NCI-H510A (cell line): ENCODE measurements around the gene TEX50.
"Not testable (repeated sequence)": the region's sequence is repeated elsewhere in the genome, so short reads cannot be mapped to it uniquely, and the experiment has no call there.

Experiments
- DNase-seq: peaks from one replicate; lab custom pipeline; 2025; lab: John Stamatoyannopoulos, UW

The TEX50 gene, protein sequence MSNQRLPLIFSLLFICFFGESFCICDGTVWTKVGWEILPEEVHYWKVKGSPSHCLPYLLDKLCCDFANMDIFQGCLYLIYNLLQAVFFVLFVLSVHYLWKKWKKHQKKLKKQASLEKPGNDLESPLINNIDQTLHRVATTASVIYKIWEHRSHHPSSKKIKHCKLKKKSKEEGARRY

DNA sequence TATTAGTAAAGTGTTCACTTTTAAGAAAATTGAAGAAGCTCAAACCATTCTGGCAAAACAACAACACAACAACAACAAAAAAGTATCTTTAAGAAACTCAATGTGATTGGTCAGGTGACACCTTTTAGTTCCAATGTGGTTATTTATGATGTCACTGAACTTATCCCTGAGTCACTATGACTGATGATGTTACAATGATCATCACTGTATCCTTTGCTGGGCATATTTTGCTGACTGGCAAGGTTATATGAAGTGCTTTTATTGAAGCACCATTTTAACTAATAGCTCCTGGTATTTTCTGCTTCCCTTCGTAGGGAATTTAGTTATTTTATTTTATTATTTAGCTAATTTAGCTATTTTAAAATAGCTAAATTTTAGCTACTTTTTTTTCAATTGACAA, at the start of gene TEX50:
Gene TEX50, plus strand, starts transcription at position 223 of the 400 bp plus-strand sequence. CDS start 184 bp downstream, outside the sequence.
- DNase-seq: no peak

- no peak for DNase-seq
Observed at GRCh38 chr1:173590557-173590956, 44.6 kb upstream of the TEX50 start.

GRCh38 chr1:173591138-173591537, 44.0 kb upstream of the TEX50 start:
- DNase-seq: not testable (repeated sequence)

GRCh38 chr1:173596097-173596825, 38.9 kb upstream of the TEX50 start:
- DNase-seq: no peak

DNA sequence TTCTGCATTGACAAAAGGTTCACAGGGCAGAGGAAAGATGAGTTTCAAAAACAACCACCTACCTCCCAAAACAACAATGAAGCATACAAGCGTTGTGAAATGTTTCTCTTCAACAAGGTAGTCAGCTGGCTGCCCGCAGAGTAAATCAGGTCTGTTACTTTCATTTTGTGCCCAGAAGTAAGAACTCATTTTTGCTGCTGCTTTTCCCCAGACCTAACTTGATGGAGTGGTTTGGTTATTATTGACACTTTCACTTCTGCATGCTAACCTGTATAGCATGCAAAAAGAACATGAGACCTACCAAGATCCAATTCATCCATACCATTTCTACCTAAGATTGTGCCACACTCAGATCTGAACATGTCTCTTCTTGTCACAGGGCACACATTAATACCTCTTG, 33.5 kb upstream of the TEX50 start:
- DNase-seq: no peak

DNA sequence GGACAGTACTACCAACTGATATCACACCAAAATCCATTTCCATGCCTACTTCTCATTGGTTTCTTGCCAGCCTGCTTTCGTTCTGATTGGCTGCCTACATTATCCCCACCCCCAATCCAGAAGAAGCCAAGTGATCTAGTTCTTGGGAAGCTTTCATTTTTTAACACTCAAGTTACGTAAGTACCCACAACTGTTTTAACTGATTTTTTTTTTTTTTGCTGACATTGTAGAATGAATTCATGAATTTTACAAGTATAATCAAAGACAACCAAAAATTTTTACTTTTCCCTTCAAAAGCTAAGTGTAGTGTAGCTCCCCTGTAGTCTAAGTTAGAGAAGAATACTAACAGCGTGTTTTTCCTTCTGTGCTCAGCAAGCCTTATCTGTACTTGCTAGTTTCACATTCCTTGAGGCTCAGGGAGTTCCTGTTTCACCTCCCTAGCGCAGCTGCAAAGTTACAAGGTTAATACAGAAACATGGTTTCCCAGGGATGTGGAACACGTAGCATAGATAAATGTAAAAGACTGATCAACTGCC, 32.0 kb upstream of the TEX50 start, which contains the start of gene SLC9C2:
Gene SLC9C2, minus strand, starts transcription at position 17 of the 536 bp plus-strand sequence. CDS start 1,296 bp downstream, outside the sequence.
- DNase-seq: no peak

GRCh38 chr1:173608503-173609216, 26.5 kb upstream of the TEX50 start:
- peak; percentile 3 for DNase-seq

GRCh38 chr1:173613086-173613485, 22.1 kb upstream of the TEX50 start:
- not testable (repeated sequence) for DNase-seq

GRCh38 chr1:173616859-173617258, 18.3 kb upstream of the TEX50 start:
- no peak for DNase-seq

GRCh38 chr1:173627269-173627668, 7.9 kb upstream of the TEX50 start:
- DNase-seq: no peak

DNA sequence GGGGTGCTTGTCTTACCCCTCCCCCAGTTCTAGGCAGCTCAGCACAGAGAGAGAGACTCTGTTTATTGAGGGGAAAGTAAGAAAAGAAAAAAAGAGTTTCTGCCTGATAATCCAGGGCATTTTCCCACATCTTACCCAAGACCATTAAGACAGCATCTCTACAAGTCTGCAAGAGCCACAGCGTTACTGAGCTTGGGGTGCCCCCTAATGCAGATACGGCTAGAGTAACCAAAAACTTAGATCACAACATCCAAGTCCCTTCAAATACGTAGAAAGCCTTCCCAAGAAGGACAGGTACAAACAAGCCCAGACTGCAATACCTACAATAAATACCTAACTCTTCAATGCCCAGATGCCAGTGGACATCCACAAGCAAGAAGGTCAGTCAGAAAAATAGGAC, 6.2 kb upstream of the TEX50 start:
- DNase-seq: no peak

DNA sequence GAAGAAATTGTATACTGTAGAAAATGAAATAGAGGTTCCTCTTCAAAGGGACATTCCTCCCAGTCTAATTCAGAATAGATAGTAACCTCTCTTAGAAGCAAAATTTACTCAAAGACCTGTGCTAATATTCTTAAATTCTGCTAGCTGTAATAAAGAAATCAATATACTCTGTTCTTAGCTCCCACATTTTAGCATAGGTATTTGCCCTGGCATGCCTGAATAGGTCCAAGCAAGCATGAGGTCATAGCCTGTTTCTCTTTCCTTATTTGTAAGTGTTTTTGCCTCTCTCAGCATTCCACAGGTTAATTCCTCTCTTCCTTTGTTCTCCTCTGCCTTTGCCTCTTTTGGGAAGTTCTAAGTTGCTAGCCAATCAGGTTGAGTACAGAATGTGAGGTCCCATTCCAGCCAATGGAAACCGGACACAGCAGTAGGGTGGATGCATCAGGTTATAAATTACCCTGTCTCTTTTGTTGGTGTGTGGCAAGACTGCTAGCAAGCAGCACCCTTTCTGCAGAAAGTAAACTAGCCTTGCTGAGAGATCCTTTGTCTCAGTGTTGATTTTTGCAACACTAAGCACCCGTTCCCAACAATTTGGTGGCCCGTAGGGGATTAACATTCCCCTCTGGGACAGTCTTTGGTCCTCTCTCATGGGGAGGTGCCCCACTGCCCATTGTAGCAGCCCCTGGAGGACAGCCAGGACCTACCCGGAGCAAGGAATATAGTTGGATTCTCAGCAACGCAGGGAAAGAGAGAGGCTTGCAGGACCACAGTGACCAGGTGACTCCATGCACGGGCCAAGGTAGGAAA, 2.3 kb downstream of the TEX50 start:
- DNase-seq: not testable (repeated sequence)

- DNase-seq: no peak
Observed at GRCh38 chr1:173638043-173639021, 3.2 kb downstream of the TEX50 start.

DNA sequence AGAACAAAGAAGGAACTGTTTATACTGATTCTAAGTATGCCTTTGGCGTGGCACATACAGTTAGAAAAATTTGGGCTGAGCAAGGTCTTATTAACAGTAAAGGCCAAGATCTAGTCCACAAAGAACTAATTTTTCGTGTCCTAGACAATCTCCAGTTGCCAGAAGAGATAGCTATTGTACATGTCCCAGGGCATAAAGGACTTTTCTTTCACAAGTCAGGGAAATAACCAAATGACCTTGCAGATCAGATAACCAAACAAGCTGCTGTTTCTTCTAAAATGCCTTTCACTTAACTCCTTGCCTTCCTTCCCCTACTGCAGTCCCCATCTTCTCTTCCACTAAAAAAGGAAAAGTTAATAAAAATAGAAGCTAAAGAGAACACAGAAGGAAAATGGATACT, 4.0 kb downstream of the TEX50 start:
- DNase-seq: no peak

- DNase-seq: not testable (repeated sequence)
Observed at GRCh38 chr1:173642450-173643139, 7.5 kb downstream of the TEX50 start.

DNA sequence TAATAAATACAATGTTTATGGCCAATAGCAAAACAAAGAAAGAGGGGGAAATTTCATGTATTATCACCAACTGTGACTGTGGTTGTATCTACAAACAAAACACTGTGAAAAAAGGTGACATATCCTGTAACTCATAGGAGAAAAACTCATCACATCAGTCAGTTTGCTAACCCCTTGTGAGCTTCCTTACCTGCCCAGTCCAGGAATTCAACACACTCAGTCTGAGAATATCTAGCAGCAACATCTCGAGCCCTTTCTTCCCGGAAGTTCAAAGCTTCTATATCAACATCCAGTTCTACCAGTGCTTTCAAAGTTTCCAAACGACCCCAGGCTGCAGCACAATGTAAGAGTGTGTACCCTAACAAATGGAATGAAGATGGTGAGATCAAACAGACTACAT, 11.5 kb downstream of the TEX50 start:
- DNase-seq: no peak

DNA sequence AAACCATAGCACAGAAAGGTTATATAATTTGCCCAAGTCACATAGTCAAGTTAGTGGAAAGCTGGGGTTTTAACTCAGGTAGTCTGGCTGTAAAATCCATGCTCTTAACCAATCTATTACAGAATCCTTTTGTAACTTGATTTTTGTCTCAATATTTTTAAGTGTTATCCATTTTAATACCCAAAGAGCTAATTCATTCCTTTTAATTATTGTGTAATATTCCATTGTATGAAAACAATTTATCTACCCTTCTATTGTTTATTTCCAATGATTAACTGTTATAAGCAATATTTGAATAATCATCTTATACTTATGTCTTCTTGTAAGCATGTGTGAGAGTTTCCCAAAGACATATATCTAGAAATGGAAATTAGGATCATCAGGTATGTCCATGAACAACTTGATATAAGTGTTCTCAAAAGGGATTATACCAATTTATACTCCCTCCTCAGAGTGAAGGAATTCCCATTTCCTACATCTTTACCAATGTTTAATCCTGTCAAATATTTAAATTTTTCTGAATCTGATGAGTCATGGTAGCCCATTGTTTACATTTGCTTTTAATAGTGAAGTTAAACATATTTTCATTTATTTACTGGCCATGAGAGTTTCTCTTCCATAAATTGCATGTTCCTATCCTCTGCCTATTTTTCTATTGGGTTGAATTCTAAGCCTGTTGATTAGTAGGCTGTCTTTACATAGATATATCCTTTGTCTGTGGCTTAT, 13.9 kb downstream of the TEX50 start:
- no peak for DNase-seq

- no peak for DNase-seq
Observed at GRCh38 chr1:173660306-173660705, 25.2 kb downstream of the TEX50 start.

DNA sequence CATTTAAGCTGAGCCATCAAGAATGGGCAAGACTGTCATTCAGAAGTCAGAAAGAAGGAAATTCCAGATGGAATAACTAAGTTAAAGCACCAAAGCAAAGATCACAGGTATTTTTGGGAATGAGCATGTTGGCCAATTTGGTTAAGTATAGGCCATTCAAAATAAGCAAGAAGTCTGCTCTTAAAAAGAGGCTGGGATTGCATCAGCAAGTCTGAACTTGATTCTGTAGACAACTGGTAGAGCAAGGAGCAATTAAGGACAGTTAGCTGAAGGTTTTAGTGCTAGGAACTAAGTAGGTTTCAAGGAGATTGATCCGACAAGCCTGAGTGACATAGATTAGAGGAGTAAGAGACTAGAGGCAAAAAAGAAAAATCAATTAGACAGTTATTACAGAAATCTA, 26.1 kb downstream of the TEX50 start:
- no peak for DNase-seq
